ENCODE measurements around the gene CFAP251. TPM values are rescaled to one million over a fixed set of nuclear protein-coding genes. Genes with fewer than 3 reads are reported as not detected.

Gene CFAP251
- total RNA-seq, 1 experiment from 2014 or later: 23.5 TPM

DNA sequence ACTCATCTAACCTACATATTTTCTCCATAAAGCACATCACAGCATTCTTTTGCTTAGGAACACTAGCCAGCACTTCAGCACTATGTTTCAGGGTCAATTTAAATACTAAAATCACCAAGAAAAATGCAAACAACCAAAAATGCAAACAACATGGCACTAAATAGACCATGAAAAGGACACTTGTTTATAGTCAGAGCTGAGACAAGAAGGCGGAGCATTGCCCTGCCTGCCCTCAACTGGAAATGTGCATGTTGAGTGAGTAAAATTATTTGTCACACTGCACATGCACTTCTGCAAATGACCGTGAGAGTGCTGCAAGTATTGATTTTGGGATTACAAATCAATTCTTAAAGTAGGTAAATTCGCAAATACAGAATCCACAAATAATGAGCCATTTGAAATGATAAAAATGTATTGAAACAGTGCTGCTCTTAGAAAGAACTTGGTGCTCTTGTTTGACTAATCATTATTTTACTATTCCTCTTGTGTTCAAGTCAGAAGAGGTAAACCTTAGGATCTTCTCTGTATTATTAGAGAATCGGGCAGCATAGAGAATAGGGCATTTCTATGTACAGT is 34.8 kb downstream of the CFAP251 start:
- Mint-ChIP-seq H3K4me3 (ENCODE audit: unreplicated experiment) (no peak overlapping the region), H3K27ac (ENCODE audit: low read depth, unreplicated experiment) (no peak overlapping the region), H3K9me3 (ENCODE audit: unreplicated experiment) (no peaks in the 10 kb centered on the region), H3K4me1 (ENCODE audit: insufficient read depth, unreplicated experiment) (peaks cover 9% of the 10 kb centered on the region), H3K36me3 (ENCODE audit: insufficient read depth, unreplicated experiment) (peaks cover 21% of the 10 kb centered on the region), H3K27me3 (ENCODE audit: insufficient read depth, unreplicated experiment) (no peaks in the 10 kb centered on the region)
- CTCF ChIA-PET: no interaction called here
- intact Hi-C loops (cut with micrococcal nuclease): loop anchor here (5.0 kb wide), 1 partner anchor 69 kb away; the partner anchor contains the start of gene BCL7A
- POLR2A ChIA-PET: interaction anchor here (1.1 to 1.2 kb wide), 2 partner anchors 39 to 70 kb away, joined by 4 to 7 read pairs; no protein-coding TSS in a partner anchor
- no peak for DNase-seq (ENCODE audit: unreplicated experiment)
- BruUV-seq (replicated peaks): no TSS peak
- TF ChIP-seq, protein P1, sequence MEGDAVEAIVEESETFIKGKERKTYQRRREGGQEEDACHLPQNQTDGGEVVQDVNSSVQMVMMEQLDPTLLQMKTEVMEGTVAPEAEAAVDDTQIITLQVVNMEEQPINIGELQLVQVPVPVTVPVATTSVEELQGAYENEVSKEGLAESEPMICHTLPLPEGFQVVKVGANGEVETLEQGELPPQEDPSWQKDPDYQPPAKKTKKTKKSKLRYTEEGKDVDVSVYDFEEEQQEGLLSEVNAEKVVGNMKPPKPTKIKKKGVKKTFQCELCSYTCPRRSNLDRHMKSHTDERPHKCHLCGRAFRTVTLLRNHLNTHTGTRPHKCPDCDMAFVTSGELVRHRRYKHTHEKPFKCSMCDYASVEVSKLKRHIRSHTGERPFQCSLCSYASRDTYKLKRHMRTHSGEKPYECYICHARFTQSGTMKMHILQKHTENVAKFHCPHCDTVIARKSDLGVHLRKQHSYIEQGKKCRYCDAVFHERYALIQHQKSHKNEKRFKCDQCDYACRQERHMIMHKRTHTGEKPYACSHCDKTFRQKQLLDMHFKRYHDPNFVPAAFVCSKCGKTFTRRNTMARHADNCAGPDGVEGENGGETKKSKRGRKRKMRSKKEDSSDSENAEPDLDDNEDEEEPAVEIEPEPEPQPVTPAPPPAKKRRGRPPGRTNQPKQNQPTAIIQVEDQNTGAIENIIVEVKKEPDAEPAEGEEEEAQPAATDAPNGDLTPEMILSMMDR (IDR thresholded peaks at IDR 0.05; ENCODE audit: unreplicated experiment): no peak

DNA sequence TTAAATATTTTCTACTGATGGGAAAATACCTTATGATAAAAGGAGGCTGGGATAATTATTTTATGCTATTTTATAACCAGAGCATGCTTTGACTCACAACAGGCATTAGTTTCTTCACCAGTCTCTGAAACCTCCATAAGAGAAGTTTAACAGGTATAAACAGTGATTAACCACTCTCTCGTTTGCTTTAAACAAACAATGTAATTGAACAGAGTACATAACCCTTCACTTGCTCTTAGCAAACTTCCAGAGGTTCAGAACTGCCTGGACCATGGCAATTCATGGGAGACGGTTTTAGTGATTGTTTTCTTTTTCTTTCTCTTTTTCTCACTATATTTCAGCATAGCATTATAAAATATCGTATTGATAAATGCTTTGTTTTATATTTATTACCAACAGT is 35.3 kb downstream of the CFAP251 start:
- no peak overlapping the region for H3K27ac Mint-ChIP-seq (ENCODE audit: low read depth, unreplicated experiment)
- H3K36me3 Mint-ChIP-seq (ENCODE audit: insufficient read depth, unreplicated experiment): peaks cover 24% of the 10 kb centered on the region
- H3K9me3 Mint-ChIP-seq (ENCODE audit: unreplicated experiment): no peaks in the 10 kb centered on the region
- TF ChIP-seq, protein P1 (IDR thresholded peaks at IDR 0.05; ENCODE audit: unreplicated experiment): no peak
- BruUV-seq (replicated peaks): no TSS peak
- DNase-seq (ENCODE audit: unreplicated experiment): no peak
- peaks cover 9% of the 10 kb centered on the region for H3K4me1 Mint-ChIP-seq (ENCODE audit: insufficient read depth, unreplicated experiment)
- H3K4me3 Mint-ChIP-seq (ENCODE audit: unreplicated experiment): no peak overlapping the region
- no peaks in the 10 kb centered on the region for H3K27me3 Mint-ChIP-seq (ENCODE audit: insufficient read depth, unreplicated experiment)
- intact Hi-C loops (cut with micrococcal nuclease): loop anchor here (5.0 kb wide), 1 partner anchor 69 kb away; the partner anchor contains the start of gene BCL7A
- ChIA-PET POLR2A (no interaction called here), CTCF (interaction anchor here (0.6 kb wide), 1 partner anchor 86 kb away, joined by 3 read pairs; no protein-coding TSS in a partner anchor)

DNA sequence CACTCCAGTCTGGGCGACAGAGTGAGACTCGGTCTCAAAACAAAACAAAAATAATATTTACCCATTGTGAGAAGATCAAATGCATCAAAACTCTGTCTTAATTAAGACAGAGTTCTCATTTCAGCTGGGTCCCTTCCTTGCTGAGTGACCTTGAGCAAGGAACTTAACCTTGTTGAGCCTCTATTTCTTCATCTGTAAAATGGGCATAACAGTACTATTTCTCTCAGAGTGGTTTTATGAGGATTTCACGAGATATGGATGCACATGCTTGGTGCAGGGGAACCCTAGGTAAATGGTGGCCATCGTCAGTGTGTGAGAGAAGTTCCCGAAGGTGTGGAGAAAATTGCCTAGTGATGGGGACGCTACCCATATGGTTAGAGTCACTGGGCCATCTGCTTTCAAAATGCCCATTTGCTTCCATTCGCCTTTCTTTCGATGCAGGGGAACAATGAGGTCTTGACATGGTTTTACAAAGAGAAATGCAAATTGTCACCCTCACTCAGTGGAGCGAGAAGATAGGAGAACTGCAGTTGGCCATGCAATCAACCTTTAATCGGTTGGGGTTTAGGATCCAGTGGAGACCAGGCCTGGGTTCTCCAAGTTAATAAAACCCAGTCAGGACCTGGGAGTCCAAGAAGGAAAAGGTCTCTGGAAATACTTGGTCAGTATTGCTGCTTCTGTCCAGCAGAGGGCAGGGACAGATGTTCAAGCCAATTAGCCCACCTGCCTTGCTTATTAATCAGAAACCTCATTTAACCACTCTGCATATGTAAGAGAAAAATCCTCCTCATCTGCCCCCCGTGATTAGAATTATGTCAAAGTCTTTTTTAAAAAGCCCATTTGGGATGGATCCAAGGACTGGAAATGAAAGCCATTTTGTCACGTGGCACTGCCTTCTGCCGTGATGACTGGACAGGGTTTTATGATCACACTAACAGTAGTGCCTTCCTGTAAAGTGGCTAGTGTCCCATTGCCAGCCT is 37.2 kb downstream of the CFAP251 start:
- no peaks in the 10 kb centered on the region for H3K9me3 Mint-ChIP-seq (ENCODE audit: unreplicated experiment)
- intact Hi-C loops (cut with micrococcal nuclease): no loop called here

More for the DNA sequence above, 37.2 kb downstream of the CFAP251 start:
- Mint-ChIP-seq H3K36me3 (ENCODE audit: insufficient read depth, unreplicated experiment) (peaks cover 30% of the 10 kb centered on the region), H3K4me3 (ENCODE audit: unreplicated experiment) (no peak overlapping the region), H3K27ac (ENCODE audit: low read depth, unreplicated experiment) (no peak overlapping the region), H3K4me1 (ENCODE audit: insufficient read depth, unreplicated experiment) (no peaks in the 10 kb centered on the region), H3K27me3 (ENCODE audit: insufficient read depth, unreplicated experiment) (no peaks in the 10 kb centered on the region)
- no TSS peak for BruUV-seq (replicated peaks)
- DNase-seq (ENCODE audit: unreplicated experiment): peak; percentile 31
- POLR2A ChIA-PET: interaction anchor here (1.4 kb wide), 1 partner anchor 9 kb away, joined by 3 read pairs; no protein-coding TSS in a partner anchor
- CTCF ChIA-PET: no interaction called here
- TF ChIP-seq, protein P1 (IDR thresholded peaks at IDR 0.05; ENCODE audit: unreplicated experiment): peak; percentile 34
